ENCODE data around the gene ATXN1.

ATXN1 gene

DNA sequence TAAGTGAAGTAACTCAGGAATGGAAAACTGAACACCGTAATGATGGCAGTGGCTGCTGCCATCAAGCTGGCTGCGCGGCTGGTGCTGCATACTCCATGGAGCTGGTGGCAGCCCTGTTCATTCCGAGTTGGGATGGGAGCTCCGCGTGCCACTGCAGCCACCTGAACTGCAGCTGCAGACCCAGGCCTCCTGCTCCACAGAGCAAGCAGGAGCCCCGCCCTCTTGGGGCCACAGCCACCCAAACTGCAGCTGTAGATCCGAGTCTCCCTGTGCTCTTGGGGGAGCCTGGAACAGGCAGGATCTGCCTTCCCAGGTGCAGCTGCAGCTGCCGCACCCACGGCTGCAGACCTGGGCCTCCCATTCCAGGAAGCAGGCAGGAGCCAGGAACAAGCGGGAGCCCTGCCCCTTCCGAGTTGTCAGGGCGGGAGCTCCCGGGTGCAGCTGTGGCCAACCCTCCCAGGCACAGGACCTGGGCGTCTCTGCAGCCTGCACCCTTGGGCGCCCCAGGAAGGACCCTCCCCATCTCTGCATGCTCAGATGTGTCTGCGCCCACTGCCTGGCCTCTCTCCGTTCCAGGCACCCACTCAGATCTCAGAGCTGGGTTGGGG lies 402.6 kb downstream of the ATXN1 start:
- H3K36me3 ChIP-seq (ENCODE audit: control insufficient read depth in 2 of 2, insufficient read depth in 1 of 2, low read length in 2 of 2), result peaks cover 0 to 3% of the 10 kb centered on the region in 2 experiments; a peak in 1 of 3 replicates
- TF ChIP-seq ZNF239 (tag by site-specific recombination; IDR thresholded peaks at IDR 0.05), result no peak
- TF ChIP-seq, protein P1, sequence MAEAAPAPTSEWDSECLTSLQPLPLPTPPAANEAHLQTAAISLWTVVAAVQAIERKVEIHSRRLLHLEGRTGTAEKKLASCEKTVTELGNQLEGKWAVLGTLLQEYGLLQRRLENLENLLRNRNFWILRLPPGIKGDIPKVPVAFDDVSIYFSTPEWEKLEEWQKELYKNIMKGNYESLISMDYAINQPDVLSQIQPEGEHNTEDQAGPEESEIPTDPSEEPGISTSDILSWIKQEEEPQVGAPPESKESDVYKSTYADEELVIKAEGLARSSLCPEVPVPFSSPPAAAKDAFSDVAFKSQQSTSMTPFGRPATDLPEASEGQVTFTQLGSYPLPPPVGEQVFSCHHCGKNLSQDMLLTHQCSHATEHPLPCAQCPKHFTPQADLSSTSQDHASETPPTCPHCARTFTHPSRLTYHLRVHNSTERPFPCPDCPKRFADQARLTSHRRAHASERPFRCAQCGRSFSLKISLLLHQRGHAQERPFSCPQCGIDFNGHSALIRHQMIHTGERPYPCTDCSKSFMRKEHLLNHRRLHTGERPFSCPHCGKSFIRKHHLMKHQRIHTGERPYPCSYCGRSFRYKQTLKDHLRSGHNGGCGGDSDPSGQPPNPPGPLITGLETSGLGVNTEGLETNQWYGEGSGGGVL (tag by site-specific recombination; IDR thresholded peaks at IDR 0.05), result no peak
- TF ChIP-seq, protein P2, sequence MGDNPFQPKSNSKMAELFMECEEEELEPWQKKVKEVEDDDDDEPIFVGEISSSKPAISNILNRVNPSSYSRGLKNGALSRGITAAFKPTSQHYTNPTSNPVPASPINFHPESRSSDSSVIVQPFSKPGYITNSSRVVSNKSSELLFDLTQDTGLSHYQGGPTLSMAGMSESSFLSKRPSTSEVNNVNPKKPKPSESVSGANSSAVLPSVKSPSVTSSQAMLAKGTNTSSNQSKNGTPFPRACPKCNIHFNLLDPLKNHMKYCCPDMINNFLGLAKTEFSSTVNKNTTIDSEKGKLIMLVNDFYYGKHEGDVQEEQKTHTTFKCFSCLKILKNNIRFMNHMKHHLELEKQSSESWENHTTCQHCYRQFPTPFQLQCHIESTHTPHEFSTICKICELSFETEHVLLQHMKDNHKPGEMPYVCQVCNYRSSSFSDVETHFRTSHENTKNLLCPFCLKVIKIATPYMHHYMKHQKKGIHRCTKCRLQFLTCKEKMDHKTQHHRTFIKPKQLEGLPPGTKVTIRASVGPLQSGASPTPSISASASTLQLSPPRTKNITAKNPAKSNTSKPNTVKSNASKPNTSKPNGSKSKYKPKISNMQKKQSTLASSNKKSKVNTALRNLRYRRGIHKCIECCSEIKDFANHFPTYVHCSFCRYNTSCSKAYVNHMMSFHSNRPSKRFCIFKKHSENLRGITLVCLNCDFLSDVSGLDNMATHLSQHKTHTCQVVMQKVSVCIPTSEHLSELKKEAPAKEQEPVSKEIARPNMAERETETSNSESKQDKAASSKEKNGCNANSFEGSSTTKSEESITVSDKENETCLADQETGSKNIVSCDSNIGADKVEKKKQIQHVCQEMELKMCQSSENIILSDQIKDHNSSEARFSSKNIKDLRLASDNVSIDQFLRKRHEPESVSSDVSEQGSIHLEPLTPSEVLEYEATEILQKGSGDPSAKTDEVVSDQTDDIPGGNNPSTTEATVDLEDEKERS (tag by site-specific recombination; IDR thresholded peaks at IDR 0.05), result no peak
- no peak for TF ChIP-seq TRIM28 (IDR thresholded peaks at IDR 0.05; ENCODE audit: borderline replicate concordance, low read length)
- ChIA-PET POLR2A (no interaction called here), CTCF (no interaction called here)
- H3K4me3 ChIP-seq (ENCODE audit: low read depth, low read length), result no peak overlapping the region
- no peaks in the 10 kb centered on the region for H3K9me3 ChIP-seq (ENCODE audit: control insufficient read depth, insufficient read depth, low read depth, low read length)
- no peak overlapping the region for H3K27ac ChIP-seq (ENCODE audit: extremely low read depth, low read depth, low read length)
- no peaks in the 10 kb centered on the region for H3K4me1 ChIP-seq (ENCODE audit: control insufficient read depth, insufficient read depth, low read length)

DNA sequence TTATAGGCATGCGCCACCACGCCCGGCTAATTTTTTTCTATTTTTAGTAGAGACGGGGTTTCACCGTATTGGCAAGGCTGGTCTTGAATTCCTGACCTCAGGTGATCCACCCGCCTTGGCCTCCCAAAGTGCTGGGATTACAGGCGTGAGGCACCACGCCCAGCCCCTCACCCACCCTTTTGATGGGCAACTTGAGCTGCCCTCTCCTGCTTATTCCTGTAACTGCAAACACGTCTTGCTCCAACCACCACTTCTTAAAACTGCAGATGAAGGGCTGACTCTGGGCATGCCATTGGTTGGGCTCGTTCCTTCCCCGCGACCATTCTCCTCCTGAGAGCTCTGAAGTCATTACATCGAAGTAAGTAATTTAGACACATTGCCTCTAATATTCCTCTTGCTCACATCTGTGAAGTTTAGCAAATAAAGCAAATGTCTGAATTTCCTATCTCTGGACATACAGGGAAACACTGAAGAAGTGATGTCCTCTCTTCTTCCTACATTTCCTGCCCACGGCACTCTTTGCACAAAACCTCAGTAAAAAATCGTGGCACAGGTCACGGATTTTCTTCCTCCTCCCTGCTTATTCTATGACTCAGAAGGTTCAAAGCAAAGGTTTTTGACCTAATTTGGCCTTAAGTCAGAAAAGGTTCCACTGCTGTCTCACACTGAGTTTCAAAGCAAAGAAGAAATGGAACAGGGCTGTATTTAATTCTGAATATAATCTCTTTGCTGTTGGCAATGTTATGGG lies 405.4 kb downstream of the ATXN1 start:
- POLR2A ChIA-PET, result no interaction called here
- Histone ChIP-seq H3K36me3 (ENCODE audit: control insufficient read depth in 2 of 2, insufficient read depth in 1 of 2, low read length in 2 of 2) (no peaks in the 10 kb centered on the region), H3K27ac (ENCODE audit: extremely low read depth, low read depth, low read length) (no peak overlapping the region), H3K4me1 (ENCODE audit: control insufficient read depth, insufficient read depth, low read length) (no peaks in the 10 kb centered on the region), H3K9me3 (ENCODE audit: control insufficient read depth, insufficient read depth, low read depth, low read length) (no peaks in the 10 kb centered on the region), H3K4me3 (ENCODE audit: low read depth, low read length) (no peak overlapping the region)
- CTCF ChIA-PET, result interaction anchor here (0.6 to 1.0 kb wide), 3 partner anchors 16 to 244 kb away, joined by 3 to 4 read pairs (median 4); no protein-coding TSS in a partner anchor
- no peak for TF ChIP-seq ZBTB7A (tag by site-specific recombination; IDR thresholded peaks at IDR 0.05; ENCODE audit: low read depth)
- TF ChIP-seq, protein P3, sequence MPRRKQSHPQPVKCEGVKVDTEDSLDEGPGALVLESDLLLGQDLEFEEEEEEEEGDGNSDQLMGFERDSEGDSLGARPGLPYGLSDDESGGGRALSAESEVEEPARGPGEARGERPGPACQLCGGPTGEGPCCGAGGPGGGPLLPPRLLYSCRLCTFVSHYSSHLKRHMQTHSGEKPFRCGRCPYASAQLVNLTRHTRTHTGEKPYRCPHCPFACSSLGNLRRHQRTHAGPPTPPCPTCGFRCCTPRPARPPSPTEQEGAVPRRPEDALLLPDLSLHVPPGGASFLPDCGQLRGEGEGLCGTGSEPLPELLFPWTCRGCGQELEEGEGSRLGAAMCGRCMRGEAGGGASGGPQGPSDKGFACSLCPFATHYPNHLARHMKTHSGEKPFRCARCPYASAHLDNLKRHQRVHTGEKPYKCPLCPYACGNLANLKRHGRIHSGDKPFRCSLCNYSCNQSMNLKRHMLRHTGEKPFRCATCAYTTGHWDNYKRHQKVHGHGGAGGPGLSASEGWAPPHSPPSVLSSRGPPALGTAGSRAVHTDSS (tag by site-specific recombination; IDR thresholded peaks at IDR 0.05), result no peak
- TF ChIP-seq ZNF624 (tag by site-specific recombination; IDR thresholded peaks at IDR 0.05), result no peak
- TF ChIP-seq ZBTB17 (tag by site-specific recombination; IDR thresholded peaks at IDR 0.05), result no peak
- TF ChIP-seq, protein P4, sequence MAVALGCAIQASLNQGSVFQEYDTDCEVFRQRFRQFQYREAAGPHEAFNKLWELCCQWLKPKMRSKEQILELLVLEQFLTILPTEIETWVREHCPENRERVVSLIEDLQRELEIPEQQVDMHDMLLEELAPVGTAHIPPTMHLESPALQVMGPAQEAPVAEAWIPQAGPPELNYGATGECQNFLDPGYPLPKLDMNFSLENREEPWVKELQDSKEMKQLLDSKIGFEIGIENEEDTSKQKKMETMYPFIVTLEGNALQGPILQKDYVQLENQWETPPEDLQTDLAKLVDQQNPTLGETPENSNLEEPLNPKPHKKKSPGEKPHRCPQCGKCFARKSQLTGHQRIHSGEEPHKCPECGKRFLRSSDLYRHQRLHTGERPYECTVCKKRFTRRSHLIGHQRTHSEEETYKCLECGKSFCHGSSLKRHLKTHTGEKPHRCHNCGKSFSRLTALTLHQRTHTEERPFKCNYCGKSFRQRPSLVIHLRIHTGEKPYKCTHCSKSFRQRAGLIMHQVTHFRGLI (tag by site-specific recombination; IDR thresholded peaks at IDR 0.05), result peak; percentile 93
- TF ChIP-seq, protein P5, sequence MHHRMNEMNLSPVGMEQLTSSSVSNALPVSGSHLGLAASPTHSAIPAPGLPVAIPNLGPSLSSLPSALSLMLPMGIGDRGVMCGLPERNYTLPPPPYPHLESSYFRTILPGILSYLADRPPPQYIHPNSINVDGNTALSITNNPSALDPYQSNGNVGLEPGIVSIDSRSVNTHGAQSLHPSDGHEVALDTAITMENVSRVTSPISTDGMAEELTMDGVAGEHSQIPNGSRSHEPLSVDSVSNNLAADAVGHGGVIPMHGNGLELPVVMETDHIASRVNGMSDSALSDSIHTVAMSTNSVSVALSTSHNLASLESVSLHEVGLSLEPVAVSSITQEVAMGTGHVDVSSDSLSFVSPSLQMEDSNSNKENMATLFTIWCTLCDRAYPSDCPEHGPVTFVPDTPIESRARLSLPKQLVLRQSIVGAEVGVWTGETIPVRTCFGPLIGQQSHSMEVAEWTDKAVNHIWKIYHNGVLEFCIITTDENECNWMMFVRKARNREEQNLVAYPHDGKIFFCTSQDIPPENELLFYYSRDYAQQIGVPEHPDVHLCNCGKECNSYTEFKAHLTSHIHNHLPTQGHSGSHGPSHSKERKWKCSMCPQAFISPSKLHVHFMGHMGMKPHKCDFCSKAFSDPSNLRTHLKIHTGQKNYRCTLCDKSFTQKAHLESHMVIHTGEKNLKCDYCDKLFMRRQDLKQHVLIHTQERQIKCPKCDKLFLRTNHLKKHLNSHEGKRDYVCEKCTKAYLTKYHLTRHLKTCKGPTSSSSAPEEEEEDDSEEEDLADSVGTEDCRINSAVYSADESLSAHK (tag by site-specific recombination; IDR thresholded peaks at IDR 0.05), result no peak
- no peak for TF ChIP-seq ZNF571 (tag by site-specific recombination; IDR thresholded peaks at IDR 0.05)
- TF ChIP-seq KLF1 (tag by site-specific recombination; IDR thresholded peaks at IDR 0.05), result peak; percentile 92
- no peak for TF ChIP-seq ZFP41 (tag by site-specific recombination; IDR thresholded peaks at IDR 0.05; ENCODE audit: borderline replicate concordance)
- TF ChIP-seq, protein P6, sequence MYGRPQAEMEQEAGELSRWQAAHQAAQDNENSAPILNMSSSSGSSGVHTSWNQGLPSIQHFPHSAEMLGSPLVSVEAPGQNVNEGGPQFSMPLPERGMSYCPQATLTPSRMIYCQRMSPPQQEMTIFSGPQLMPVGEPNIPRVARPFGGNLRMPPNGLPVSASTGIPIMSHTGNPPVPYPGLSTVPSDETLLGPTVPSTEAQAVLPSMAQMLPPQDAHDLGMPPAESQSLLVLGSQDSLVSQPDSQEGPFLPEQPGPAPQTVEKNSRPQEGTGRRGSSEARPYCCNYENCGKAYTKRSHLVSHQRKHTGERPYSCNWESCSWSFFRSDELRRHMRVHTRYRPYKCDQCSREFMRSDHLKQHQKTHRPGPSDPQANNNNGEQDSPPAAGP (tag by site-specific recombination; IDR thresholded peaks at IDR 0.05), result peak; percentile 36; the same call in 1 of the 2 replicates
- TF ChIP-seq, protein P7, sequence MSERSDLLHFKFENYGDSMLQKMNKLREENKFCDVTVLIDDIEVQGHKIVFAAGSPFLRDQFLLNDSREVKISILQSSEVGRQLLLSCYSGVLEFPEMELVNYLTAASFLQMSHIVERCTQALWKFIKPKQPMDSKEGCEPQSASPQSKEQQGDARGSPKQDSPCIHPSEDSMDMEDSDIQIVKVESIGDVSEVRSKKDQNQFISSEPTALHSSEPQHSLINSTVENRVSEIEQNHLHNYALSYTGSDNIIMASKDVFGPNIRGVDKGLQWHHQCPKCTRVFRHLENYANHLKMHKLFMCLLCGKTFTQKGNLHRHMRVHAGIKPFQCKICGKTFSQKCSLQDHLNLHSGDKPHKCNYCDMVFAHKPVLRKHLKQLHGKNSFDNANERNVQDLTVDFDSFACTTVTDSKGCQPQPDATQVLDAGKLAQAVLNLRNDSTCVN (tag by site-specific recombination; optimal IDR thresholded peaks at IDR 0.05), result no peak
- TF ChIP-seq ZNF138 (tag by site-specific recombination; IDR thresholded peaks at IDR 0.05; ENCODE audit: borderline replicate concordance), result no peak
